ENCODE data around the gene RAP1GAP.

DNA sequence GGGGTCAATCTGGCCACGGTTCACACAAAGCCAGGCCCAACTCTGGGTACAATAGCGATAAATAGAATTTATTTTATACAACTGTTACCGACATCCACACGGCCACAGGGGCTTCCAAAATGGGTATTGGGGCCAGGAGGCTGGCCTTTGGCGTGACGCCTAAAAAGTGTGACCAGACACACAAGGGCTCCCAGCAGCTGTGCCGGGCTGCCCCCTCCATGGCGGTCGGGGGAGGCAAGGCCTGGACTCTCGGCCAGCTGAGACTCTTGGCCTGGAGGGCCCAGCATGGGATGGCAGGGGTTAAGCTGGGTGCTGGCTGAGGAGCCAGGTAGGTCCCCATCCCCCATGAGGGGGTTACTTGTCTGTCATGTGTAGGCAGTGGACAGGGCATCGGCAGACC lies 73.0 kb downstream of the RAP1GAP start:
- TF ChIP-seq EP300 (conservative IDR thresholded peaks at IDR 0.05; ENCODE audit: poor library complexity, severe bottlenecking) = no peak
- TF ChIP-seq, protein P1, sequence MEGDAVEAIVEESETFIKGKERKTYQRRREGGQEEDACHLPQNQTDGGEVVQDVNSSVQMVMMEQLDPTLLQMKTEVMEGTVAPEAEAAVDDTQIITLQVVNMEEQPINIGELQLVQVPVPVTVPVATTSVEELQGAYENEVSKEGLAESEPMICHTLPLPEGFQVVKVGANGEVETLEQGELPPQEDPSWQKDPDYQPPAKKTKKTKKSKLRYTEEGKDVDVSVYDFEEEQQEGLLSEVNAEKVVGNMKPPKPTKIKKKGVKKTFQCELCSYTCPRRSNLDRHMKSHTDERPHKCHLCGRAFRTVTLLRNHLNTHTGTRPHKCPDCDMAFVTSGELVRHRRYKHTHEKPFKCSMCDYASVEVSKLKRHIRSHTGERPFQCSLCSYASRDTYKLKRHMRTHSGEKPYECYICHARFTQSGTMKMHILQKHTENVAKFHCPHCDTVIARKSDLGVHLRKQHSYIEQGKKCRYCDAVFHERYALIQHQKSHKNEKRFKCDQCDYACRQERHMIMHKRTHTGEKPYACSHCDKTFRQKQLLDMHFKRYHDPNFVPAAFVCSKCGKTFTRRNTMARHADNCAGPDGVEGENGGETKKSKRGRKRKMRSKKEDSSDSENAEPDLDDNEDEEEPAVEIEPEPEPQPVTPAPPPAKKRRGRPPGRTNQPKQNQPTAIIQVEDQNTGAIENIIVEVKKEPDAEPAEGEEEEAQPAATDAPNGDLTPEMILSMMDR (IDR thresholded peaks at IDR 0.05; ENCODE audit: poor library complexity, severe bottlenecking) = no peak
- TF ChIP-seq EZH2 (IDR thresholded peaks at IDR 0.05; ENCODE audit: borderline replicate concordance, insufficient read depth, low read length, poor library complexity, severe bottlenecking) = no peak
- no peak for TF ChIP-seq TAF1 (IDR thresholded peaks at IDR 0.05; ENCODE audit: low read depth)
- TF ChIP-seq POLR2AphosphoS5 (IDR thresholded peaks at IDR 0.05) = no peak
- no peak for TF ChIP-seq SMC3 (conservative IDR thresholded peaks at IDR 0.05; ENCODE audit: poor library complexity)
- TF ChIP-seq, protein P2, sequence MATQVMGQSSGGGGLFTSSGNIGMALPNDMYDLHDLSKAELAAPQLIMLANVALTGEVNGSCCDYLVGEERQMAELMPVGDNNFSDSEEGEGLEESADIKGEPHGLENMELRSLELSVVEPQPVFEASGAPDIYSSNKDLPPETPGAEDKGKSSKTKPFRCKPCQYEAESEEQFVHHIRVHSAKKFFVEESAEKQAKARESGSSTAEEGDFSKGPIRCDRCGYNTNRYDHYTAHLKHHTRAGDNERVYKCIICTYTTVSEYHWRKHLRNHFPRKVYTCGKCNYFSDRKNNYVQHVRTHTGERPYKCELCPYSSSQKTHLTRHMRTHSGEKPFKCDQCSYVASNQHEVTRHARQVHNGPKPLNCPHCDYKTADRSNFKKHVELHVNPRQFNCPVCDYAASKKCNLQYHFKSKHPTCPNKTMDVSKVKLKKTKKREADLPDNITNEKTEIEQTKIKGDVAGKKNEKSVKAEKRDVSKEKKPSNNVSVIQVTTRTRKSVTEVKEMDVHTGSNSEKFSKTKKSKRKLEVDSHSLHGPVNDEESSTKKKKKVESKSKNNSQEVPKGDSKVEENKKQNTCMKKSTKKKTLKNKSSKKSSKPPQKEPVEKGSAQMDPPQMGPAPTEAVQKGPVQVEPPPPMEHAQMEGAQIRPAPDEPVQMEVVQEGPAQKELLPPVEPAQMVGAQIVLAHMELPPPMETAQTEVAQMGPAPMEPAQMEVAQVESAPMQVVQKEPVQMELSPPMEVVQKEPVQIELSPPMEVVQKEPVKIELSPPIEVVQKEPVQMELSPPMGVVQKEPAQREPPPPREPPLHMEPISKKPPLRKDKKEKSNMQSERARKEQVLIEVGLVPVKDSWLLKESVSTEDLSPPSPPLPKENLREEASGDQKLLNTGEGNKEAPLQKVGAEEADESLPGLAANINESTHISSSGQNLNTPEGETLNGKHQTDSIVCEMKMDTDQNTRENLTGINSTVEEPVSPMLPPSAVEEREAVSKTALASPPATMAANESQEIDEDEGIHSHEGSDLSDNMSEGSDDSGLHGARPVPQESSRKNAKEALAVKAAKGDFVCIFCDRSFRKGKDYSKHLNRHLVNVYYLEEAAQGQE (IDR thresholded peaks at IDR 0.05; ENCODE audit: borderline replicate concordance) = no peak
- TF ChIP-seq RAD21 (conservative IDR thresholded peaks at IDR 0.05) = no peak

Data from neural cell (in vitro differentiated cells).